ENCODE measurements around the gene C10orf90.

C10orf90 gene

GRCh38 chr10:126632705-126633104 lies 37.8 kb downstream of the C10orf90 start:
- DNase-seq (ENCODE audit: low read depth in 2 of 2), result no peak

GRCh38 chr10:126629925-126630624 lies 40.4 kb downstream of the C10orf90 start:
- DNase-seq (ENCODE audit: low read depth in 2 of 2), result no peak

- no peak for DNase-seq (ENCODE audit: low read depth in 2 of 2)
These were observed 41.7 kb downstream of the C10orf90 start for GRCh38 chr10:126628746-126629145.

GRCh38 chr10:126621846-126622245 lies 48.6 kb downstream of the C10orf90 start:
- no peak for DNase-seq (ENCODE audit: low read depth in 2 of 2)

- no peak for DNase-seq (ENCODE audit: low read depth in 2 of 2)
These were observed 52.0 kb downstream of the C10orf90 start for GRCh38 chr10:126618466-126618865.

- no peak for DNase-seq (ENCODE audit: low read depth in 2 of 2)
These were observed 52.8 kb downstream of the C10orf90 start for GRCh38 chr10:126617733-126618132.

GRCh38 chr10:126617208-126617607 lies 53.3 kb downstream of the C10orf90 start:
- no peak for DNase-seq (ENCODE audit: low read depth in 2 of 2)

GRCh38 chr10:126616737-126617136 lies 53.8 kb downstream of the C10orf90 start:
- no peak for DNase-seq (ENCODE audit: low read depth in 2 of 2)

- DNase-seq (ENCODE audit: low read depth in 2 of 2), result no peak
These were observed 59.2 kb downstream of the C10orf90 start for GRCh38 chr10:126611303-126611702.

- no peak for DNase-seq (ENCODE audit: low read depth in 2 of 2)
These were observed 60.9 kb downstream of the C10orf90 start for GRCh38 chr10:126609566-126609965.

GRCh38 chr10:126599949-126600682 lies 70.4 kb downstream of the C10orf90 start:
- no peak for DNase-seq (ENCODE audit: low read depth in 2 of 2)

- no peak for DNase-seq (ENCODE audit: low read depth in 2 of 2)
These were observed 72.5 kb downstream of the C10orf90 start for GRCh38 chr10:126598009-126598408.

- no peak for DNase-seq (ENCODE audit: low read depth in 2 of 2)
These were observed 73.3 kb downstream of the C10orf90 start for GRCh38 chr10:126597211-126597610.

- no peak for DNase-seq (ENCODE audit: low read depth in 2 of 2)
These were observed 73.9 kb downstream of the C10orf90 start for GRCh38 chr10:126596472-126597016.

GRCh38 chr10:126595160-126595559 lies 75.3 kb downstream of the C10orf90 start:
- no peak for DNase-seq (ENCODE audit: low read depth in 2 of 2)

GRCh38 chr10:126593968-126594701 lies 76.4 kb downstream of the C10orf90 start:
- no peak for DNase-seq (ENCODE audit: low read depth in 2 of 2)

- DNase-seq (ENCODE audit: low read depth in 2 of 2), result no peak
These were observed 77.6 kb downstream of the C10orf90 start for GRCh38 chr10:126592901-126593300.

GRCh38 chr10:126588024-126588423 lies 82.5 kb downstream of the C10orf90 start:
- no peak for DNase-seq (ENCODE audit: low read depth in 2 of 2)

- DNase-seq (ENCODE audit: low read depth in 2 of 2), result no peak
These were observed 83.6 kb downstream of the C10orf90 start for GRCh38 chr10:126586878-126587277.

- DNase-seq (ENCODE audit: low read depth in 2 of 2), result no peak
These were observed 84.4 kb downstream of the C10orf90 start for GRCh38 chr10:126586128-126586527.

- no peak for DNase-seq (ENCODE audit: low read depth in 2 of 2)
These were observed 85.1 kb downstream of the C10orf90 start for GRCh38 chr10:126585249-126586017.

- DNase-seq (ENCODE audit: low read depth in 2 of 2), result no peak
These were observed 85.7 kb downstream of the C10orf90 start for GRCh38 chr10:126584836-126585235.

Measured in stimulated activated CD8-positive, alpha-beta memory T cell treated with anti-CD3 and anti-CD28 coated beads, Interleukin-2, amount 100 ng/mL, for 48 hours (primary cell).